ENCODE measurements around the gene IL1R2.
"Not testable (repeated sequence)": the region's sequence is repeated elsewhere in the genome, so short reads cannot be mapped to it uniquely, and the experiment has no call there.

Gene IL1R2

GRCh38 chr2:102000012-102000411 is 8.3 kb downstream of the IL1R2 start:
- DNase-seq (ENCODE audit: low read depth) = no peak

- DNase-seq (ENCODE audit: low read depth) = no peak
These were observed 9.3 kb downstream of the IL1R2 start for GRCh38 chr2:102000813-102001766.

GRCh38 chr2:102001767-102002142 is 10.0 kb downstream of the IL1R2 start:
- DNase-seq (ENCODE audit: low read depth) = no peak

- no peak for DNase-seq (ENCODE audit: low read depth)
These were observed 10.5 kb downstream of the IL1R2 start for GRCh38 chr2:102002228-102002627.

GRCh38 chr2:102002909-102003308 is 11.1 kb downstream of the IL1R2 start:
- not testable (repeated sequence) for DNase-seq (ENCODE audit: low read depth)

GRCh38 chr2:102003696-102004095 is 11.9 kb downstream of the IL1R2 start:
- no peak for DNase-seq (ENCODE audit: low read depth)

- no peak for DNase-seq (ENCODE audit: low read depth)
These were observed 12.8 kb downstream of the IL1R2 start for GRCh38 chr2:102004581-102004980.

GRCh38 chr2:102005449-102005848 is 13.7 kb downstream of the IL1R2 start:
- no peak for DNase-seq (ENCODE audit: low read depth)

- DNase-seq (ENCODE audit: low read depth) = no peak
These were observed 14.5 kb downstream of the IL1R2 start for GRCh38 chr2:102005989-102006885.

GRCh38 chr2:102006886-102007278 is 15.1 kb downstream of the IL1R2 start:
- DNase-seq (ENCODE audit: low read depth) = no peak

GRCh38 chr2:102008490-102008889 is 16.7 kb downstream of the IL1R2 start:
- DNase-seq (ENCODE audit: low read depth) = no peak

GRCh38 chr2:102009557-102009956 is 17.8 kb downstream of the IL1R2 start:
- no peak for DNase-seq (ENCODE audit: low read depth)

- DNase-seq (ENCODE audit: low read depth) = no peak
These were observed 19.1 kb downstream of the IL1R2 start for GRCh38 chr2:102010902-102011301.

GRCh38 chr2:102012061-102012614 is 20.4 kb downstream of the IL1R2 start:
- no peak for DNase-seq (ENCODE audit: low read depth)

- no peak for DNase-seq (ENCODE audit: low read depth)
These were observed 21.7 kb downstream of the IL1R2 start for GRCh38 chr2:102013206-102014040.

- DNase-seq (ENCODE audit: low read depth) = no peak
These were observed 22.2 kb downstream of the IL1R2 start for GRCh38 chr2:102014041-102014345.

- DNase-seq (ENCODE audit: low read depth) = no peak
These were observed 23.6 kb downstream of the IL1R2 start for GRCh38 chr2:102015399-102015798.

GRCh38 chr2:102016399-102016955 is 24.7 kb downstream of the IL1R2 start:
- DNase-seq (ENCODE audit: low read depth) = no peak

- DNase-seq (ENCODE audit: low read depth) = no peak
These were observed 27.2 kb downstream of the IL1R2 start for GRCh38 chr2:102018823-102019445.

- peak; percentile 77 for DNase-seq (ENCODE audit: low read depth)
These were observed 28.9 kb downstream of the IL1R2 start for GRCh38 chr2:102020596-102021170.

GRCh38 chr2:102021779-102022178 is 30.0 kb downstream of the IL1R2 start:
- no peak for DNase-seq (ENCODE audit: low read depth)

All from stimulated activated CD8-positive, alpha-beta memory T cell treated with anti-CD3 and anti-CD28 coated beads, Interleukin-7, amount 100 ng/mL, for 24 hours (primary cell).